NAMALWA (cell line): ENCODE results near the gene BST1.
"Not testable (repeated sequence)": the region's sequence is repeated elsewhere in the genome, so short reads cannot be mapped to it uniquely, and the experiment has no call there.

ENCODE experiments used
- DNase-seq: peaks from one replicate; pipeline ENCODE4 v3.0.0-alpha.2; 2015; ENCODE audit warnings: low spot score

Gene BST1

GRCh38 chr4:15711762-15712161 lies 8.9 kb downstream of the BST1 start:
- no peak for DNase-seq

- DNase-seq = no peak
Observed at GRCh38 chr4:15712214-15712613, 9.3 kb downstream of the BST1 start.

DNA sequence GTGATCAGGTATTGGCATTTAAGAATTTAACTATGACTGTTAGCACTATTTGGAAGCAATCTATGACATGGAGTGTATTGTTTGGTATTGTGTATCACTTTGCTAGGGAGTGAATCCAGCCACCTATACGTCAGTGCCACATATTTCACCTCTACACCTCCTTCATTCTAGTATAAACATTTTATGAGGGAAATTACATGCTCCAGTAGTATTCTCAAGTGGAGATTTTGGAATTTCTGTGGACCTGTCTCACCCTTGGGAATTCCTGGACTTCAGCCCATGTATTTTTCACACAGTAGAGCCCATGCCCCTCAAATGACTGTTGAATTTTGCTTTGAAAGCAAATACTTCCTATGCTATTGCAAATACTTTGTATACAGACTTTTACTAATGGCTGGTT lies 11.3 kb downstream of the BST1 start:
- no peak for DNase-seq

DNA sequence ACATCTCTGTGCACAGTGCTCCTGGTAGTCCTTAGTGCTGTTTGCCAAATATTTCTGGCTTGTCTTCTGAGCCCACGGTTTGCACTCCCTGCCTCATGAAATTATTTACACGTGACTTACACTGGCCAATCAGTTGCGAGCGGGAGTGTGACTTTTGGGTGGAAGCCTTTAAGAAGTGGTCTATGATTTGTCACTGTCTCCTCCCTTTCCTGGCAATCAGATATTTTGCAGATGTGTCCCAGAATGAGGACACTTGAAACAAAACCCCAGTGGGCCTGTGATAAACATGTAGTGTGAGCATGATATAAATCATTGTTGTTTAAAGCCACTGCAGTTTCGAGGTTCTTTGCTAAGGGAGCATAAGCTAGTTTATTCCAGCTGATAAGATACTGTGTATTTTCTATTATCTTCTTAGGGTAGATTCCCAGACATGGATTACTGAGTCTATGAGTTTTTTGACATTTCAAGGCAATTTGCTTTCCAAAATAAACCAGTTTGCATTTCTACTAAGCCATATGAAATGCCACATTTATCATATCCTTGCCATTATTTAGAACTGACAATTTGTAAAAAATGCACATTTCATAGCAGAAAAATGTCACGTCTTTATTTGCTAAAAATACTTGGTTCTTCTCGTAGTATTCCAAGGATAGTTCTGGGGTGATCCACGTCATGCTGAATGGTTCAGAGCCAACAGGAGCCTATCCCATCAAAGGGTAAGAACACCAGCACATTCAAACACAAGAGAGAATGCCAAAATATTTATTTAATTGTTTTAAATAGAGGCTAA lies 12.0 kb downstream of the BST1 start:
- no peak for DNase-seq

DNA sequence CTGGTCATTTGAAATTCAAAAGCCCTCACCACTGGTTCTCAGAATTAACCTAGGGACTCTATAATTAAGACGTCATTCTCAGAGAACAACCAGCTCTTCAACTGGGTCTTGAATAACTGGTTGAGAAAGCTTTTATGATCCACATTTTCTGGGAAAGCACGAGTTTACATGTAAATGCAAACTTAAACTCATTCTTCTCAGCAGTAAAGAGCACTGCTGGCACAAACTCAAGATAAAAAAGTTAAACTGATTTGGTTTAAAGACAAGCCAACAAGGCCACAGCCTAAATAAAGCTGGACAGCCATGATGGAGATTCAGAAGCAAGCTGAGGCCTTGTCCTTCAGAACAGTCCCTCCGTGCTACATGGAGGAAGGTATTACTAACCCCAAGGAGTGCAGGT lies 13.2 kb downstream of the BST1 start:
- DNase-seq = no peak

DNA sequence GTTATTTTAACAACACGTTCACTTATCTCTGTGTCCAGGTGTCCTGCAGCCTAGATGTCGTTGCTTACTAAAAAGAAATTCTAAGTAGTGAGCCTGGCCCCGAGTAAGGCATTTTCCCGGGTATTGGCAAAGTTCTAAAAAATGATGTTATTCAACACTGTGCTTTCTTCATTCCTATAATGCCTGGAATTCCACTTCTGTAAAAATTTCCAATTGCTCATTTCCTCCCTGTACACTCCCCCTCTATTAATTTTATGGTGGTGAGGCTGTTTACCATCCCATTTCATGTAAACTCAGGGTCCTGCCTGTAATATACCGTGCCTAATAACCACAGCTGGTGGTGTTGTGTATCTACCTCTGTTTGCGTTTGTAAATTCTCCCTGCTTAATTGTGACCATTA lies 14.2 kb downstream of the BST1 start:
- DNase-seq = no peak

- DNase-seq = no peak
Observed at GRCh38 chr4:15717657-15718416, 15.0 kb downstream of the BST1 start.

DNA sequence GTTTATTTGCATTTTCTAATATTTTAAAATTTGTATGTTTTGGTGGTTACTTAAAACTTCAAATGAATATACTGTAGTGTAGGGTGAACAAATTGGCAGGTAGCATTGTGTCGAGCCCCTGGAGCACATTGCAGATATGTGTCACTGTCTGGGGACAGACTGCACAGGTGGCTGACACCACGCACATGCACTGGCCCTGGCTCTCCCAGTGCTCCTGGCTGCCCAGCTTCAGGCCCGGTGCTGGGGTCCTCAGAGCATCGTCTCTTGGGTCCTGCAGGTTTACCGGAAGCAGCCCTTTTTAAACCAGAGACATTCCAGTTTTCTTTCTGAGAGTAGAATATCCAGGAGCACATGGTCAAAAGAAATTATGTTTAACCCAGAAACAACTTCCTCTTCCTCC lies 15.6 kb downstream of the BST1 start:
- no peak for DNase-seq

DNA sequence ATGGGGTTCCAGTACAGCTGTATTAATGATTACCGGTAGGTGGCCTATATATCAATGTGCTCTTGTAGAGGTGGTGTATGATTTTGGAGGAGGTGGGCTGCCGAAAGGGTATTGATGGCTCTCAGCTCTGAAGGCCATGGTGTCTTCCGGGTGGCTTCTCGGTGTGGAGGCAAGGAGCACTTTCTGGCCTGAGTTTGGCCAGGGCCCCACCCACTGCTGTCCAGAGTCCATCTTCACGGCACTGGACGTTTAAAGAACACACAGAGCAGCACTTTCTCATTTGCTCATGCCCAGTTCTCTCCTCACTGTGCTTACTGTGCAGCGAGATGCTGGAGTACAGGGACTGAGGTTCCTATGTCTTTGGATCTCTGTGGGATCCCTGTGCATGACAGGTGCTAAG lies 16.1 kb downstream of the BST1 start:
- DNase-seq = no peak

- DNase-seq = no peak
Observed at GRCh38 chr4:15719506-15719905, 16.6 kb downstream of the BST1 start.

- no peak for DNase-seq
Observed at GRCh38 chr4:15720851-15721250, 18.0 kb downstream of the BST1 start.

- DNase-seq = no peak
Observed at GRCh38 chr4:15725608-15726007, 22.7 kb downstream of the BST1 start.

DNA sequence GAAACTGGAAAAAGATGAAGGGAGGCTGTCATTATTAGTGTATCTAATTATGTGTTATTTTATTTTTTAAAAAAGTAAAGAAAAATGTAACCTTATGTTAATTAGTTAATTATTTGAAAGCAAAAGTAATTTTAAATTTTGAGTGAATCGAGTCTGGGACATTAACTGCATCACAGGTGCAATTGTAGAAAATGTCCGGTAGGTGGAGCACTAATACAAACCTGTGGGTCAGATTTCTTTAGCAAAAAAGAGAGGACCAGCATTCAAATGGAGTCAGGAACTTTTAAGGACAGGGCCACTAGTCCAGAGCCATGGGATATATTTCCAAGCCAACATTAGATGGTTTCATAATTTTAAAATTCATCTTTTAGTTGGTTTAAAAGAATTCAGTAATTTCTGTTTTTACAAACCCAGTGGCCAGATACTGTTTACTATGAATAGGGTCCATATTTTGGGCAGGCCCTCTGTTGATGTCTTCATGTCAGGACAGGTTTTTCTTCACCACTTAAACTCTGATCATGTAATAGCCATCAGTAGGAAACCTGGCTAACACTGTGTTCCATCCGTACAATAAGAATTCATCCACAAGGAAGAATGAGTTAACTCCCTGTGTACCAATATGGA lies 27.2 kb downstream of the BST1 start:
- peak; percentile 79 for DNase-seq

- not testable (repeated sequence) for DNase-seq
Observed at GRCh38 chr4:15733061-15733460, 30.2 kb downstream of the BST1 start.

DNA sequence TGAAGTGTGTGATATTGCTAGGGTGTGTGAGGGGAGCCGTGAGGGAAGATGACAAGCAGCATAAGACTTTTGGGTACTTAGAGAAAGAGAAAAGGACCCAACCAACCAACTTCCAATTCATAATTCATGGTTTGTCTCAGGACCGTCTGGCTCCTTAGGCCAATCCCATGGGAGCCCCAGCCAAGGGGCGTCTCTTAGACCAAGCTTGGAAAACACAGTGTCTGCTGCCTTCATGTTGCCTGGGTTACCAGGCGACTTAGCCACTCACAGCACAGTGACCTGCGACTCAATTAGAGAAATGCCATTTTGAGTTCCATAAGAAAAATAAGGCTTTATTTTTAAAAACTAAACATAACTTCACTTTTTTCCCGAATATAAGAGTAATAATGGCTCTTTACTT lies 32.7 kb downstream of the BST1 start:
- no peak for DNase-seq

DNA sequence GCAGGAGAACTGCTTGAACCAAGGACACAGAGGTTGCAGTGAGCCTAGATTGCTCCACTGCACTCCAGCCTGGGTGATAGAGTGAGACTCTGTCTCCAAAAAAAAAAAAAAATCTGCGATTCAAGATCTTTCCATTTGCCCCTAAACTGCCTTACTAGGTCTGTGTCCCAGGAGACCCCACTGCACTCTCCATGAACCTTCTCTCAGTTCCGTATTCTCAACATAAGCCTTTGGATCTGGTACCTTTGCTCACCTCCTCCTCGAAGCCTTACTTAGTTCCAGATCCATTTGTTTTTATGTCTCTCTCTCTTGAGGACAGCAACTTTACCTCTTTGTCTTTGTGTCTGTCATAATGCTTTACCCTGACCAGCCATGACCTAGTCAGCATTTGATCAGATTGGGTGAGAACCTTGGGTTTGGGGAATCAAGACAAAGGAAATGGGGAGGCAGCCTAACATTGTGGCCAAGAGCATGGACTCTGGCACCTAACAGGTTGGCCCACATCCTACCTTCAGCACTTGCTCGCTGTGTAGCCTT lies 33.7 kb downstream of the BST1 start:
- DNase-seq = no peak

DNA sequence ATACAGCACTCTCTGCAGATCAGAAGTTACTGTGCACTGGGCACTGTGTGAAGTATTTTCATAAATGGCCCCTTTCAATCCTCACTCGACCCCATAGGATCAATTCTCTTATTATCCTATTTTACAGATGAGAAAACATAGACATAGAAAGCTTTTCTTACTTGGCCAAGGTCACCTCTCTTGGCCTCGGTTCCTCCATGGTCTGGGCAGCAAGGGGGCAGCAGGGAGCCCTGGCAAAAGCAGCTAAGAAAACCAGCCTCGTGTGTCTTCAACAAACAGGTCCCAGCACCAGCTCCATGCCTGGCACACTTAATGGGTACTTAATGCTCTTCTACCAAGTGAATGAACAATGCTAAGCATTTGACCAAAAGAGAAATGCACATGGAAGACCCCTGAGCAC lies 34.4 kb downstream of the BST1 start:
- no peak for DNase-seq

DNA sequence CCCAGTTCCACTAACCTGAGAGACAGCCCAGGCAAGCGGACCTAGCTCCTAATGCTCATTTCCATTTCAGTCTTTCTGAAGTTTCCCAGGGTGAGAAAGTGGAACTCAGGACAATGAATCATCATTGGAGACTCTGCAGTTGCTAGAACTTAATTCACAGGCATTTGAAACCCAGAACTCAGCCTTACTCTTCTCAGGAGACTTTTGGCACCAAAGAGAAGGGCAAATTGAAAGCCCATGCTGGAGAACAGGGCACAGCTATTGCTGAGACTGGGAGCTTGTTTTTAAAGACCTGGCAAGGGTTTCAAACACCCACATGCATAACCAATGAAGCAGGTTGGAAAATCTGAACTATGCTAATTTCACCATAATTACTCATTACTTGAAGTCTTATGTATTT lies 36.0 kb downstream of the BST1 start:
- no peak for DNase-seq

DNA sequence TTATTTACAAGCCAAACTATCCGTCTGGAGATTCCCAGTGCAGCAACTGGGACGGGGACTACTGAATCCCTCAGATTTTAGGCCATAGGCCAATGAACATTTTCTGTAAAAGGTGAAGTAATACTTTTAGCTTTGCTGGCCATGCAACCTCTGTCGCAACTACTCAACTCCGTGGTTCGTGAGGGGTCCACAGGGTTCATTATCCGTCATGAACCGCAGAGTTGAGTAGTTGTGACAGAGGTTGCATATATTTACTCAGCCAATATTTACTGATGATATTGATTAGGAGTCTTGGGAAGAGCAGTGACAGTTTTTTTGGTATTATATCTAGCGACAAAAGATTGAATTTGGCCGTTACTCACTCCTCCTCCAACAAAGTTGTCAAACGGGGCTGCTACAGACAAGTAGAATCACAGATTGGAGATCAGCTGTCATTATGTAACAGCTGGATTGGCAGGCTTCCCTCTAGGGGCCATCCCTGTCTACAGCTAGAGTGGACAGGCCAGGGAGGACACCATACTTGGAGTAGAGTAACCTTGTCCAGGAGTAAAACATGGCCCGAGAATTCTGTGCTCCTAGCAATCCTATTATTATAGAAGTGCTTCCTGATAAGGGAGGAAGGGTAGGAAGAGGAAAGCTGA lies 38.0 kb downstream of the BST1 start:
- DNase-seq = no peak

DNA sequence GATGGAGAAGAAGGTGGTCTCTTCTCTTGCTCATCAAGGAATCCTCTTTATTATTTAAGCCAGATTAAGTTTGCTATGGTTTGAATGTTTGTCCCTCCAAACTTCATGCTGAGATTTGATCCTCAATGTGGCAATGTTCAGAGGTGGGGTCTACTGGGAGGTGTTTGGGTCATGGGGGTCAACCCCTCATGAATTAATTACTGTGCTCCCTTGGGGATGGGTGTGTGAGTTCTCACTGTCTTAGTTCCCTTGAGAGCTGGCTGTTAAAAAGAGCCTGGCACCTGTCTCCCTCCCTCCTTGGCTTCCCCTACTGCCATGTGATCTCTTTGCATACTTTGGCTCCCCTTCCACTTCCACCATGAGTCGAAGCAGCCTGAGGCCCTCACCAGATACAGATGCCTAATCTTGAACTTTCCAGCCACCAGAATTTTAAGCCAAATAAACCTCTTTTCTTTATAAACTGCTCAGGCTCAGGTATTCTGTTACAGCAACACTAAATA lies 39.3 kb downstream of the BST1 start:
- DNase-seq = no peak

GRCh38 chr4:15742637-15743036 lies 39.8 kb downstream of the BST1 start:
- no peak for DNase-seq

DNA sequence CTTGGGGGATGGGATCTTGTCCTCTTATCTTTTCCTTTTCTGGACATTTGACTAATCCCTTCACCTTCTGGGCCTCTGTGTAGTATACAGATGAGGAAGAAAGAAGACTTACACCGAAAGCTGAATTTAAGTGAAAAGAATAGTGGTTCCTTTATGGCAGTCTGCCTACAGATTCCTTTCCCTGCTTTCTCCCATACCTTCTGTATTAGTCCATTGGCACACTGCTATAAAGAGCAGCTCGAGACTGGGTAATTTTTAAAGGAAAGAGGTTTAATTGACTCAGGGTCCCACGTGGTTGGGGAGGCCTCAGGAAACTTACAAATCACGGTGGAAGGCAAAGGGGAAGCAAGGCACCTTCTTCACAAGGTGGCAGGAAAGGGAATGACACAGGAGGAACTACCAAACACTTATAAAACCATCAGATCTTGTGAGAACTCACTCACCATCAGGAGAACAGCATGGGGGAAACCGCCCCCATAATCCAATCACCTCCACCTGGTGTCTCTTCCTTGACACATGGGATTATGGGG lies 41.2 kb downstream of the BST1 start:
- DNase-seq = no peak
